ENCODE results near the gene COL4A2. TPM values are rescaled to one million over a fixed set of nuclear protein-coding genes. Genes with fewer than 3 reads are reported as not detected.

COL4A2 gene
- total RNA-seq = not detected
- total RNA-seq (2013) = 0.18 TPM

GRCh38 chr13:110306960-110307766, at the start of gene COL4A2, which contains the start of gene COL4A1:
COL4A2 (plus strand) TSS chr13:110307284; CDS start chr13:110307904, 620 bp downstream.
COL4A1 (minus strand) TSS chr13:110307157; CDS start chr13:110307027, 130 bp downstream.
- 5% methylated on average over 96 of the region's 96 CpGs for WGBS (ENCODE audit: insufficient coverage)
- H3K4me3 Mint-ChIP-seq = no peak within 1 kb of the TSS

DNA sequence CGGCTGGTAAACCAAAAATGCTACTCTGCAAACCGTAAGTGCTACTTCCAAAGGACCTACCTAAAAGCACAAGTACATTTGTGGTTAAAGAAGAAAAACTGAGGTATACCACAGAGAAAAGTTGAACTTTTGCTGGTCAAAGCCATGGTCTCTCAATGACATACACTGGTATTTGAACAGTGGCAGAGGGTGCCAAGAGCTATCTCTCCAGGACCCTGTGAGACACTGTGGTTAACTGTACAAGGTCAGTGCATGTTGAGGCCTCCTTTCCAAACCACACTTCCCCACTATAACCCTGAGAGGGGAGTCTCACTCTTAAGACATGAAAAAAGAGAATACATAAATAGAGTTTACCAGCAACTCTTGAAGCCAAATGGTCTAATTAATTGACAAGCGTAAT, 49.7 kb upstream of the COL4A2 start:
- TF ChIP-seq, protein P1, sequence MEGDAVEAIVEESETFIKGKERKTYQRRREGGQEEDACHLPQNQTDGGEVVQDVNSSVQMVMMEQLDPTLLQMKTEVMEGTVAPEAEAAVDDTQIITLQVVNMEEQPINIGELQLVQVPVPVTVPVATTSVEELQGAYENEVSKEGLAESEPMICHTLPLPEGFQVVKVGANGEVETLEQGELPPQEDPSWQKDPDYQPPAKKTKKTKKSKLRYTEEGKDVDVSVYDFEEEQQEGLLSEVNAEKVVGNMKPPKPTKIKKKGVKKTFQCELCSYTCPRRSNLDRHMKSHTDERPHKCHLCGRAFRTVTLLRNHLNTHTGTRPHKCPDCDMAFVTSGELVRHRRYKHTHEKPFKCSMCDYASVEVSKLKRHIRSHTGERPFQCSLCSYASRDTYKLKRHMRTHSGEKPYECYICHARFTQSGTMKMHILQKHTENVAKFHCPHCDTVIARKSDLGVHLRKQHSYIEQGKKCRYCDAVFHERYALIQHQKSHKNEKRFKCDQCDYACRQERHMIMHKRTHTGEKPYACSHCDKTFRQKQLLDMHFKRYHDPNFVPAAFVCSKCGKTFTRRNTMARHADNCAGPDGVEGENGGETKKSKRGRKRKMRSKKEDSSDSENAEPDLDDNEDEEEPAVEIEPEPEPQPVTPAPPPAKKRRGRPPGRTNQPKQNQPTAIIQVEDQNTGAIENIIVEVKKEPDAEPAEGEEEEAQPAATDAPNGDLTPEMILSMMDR (IDR thresholded peaks at IDR 0.05) = no peak
- ATAC-seq = no peak
- H3K9me3 Mint-ChIP-seq = no peaks in the 10 kb centered on the region
- no peaks in the 10 kb centered on the region for H3K36me3 Mint-ChIP-seq
- no CpG with 5 or more reads among the region's 3 CpGs for WGBS (ENCODE audit: insufficient coverage)
- H3K4me3 ChIP-seq (ENCODE audit: low read length) = no peak overlapping the region
- no peak overlapping the region for H3K4me3 Mint-ChIP-seq
- DNase-seq = no peak
- H3K27me3 Mint-ChIP-seq (ENCODE audit: low read depth in 2 of 2) = peaks cover 9 to 29% of the 10 kb centered on the region in 2 donors
- peaks cover 5% of the 10 kb centered on the region for H3K9me3 ChIP-seq (ENCODE audit: control insufficient read depth, insufficient read depth, low read length)
- H3K4me1 Mint-ChIP-seq = peaks cover 0 to 6% of the 10 kb centered on the region in 2 donors
- no peaks in the 10 kb centered on the region for H3K36me3 ChIP-seq (ENCODE audit: control insufficient read depth, insufficient read depth, low read length)
- no peaks in the 10 kb centered on the region for H3K4me1 ChIP-seq (ENCODE audit: control insufficient read depth, insufficient read depth, low read length)
- no peak overlapping the region for H3K27ac ChIP-seq (ENCODE audit: low read length)
- intact Hi-C loops (cut with micrococcal nuclease) = no loop called here
- H3K27me3 ChIP-seq (ENCODE audit: control insufficient read depth, insufficient read depth, low read length) = no peaks in the 10 kb centered on the region
- H3K27ac Mint-ChIP-seq = no peak overlapping the region

More at GRCh38 chr13:110306960-110307766, at the start of gene COL4A2, which contains the start of gene COL4A1:
- H3K36me3 Mint-ChIP-seq = peaks cover 7% of the 10 kb centered on the region
- H3K36me3 ChIP-seq (ENCODE audit: control insufficient read depth, insufficient read depth, low read length) = no peaks in the 10 kb centered on the region
- ATAC-seq = no peak
- no peaks in the 10 kb centered on the region for H3K4me1 ChIP-seq (ENCODE audit: control insufficient read depth, insufficient read depth, low read length)
- peaks cover 42 to 74% of the 10 kb centered on the region in 2 donors for H3K27me3 Mint-ChIP-seq (ENCODE audit: low read depth in 2 of 2)
- TF ChIP-seq, protein P1 (IDR thresholded peaks at IDR 0.05) = no peak
- no peak for DNase-seq
- H3K4me1 Mint-ChIP-seq = no peaks in the 10 kb centered on the region
- H3K9me3 Mint-ChIP-seq = no peaks in the 10 kb centered on the region
- H3K27me3 ChIP-seq (ENCODE audit: control insufficient read depth, insufficient read depth, low read length) = peaks cover 16% of the 10 kb centered on the region
- no peaks in the 10 kb centered on the region for H3K9me3 ChIP-seq (ENCODE audit: control insufficient read depth, insufficient read depth, low read length)
- intact Hi-C loops (cut with micrococcal nuclease) = no loop called here
- H3K4me3 ChIP-seq (ENCODE audit: low read length) = no peak within 1 kb of the TSS
- H3K27ac Mint-ChIP-seq = no peak within 1 kb of the TSS
- no peak within 1 kb of the TSS for H3K27ac ChIP-seq (ENCODE audit: low read length)

DNA sequence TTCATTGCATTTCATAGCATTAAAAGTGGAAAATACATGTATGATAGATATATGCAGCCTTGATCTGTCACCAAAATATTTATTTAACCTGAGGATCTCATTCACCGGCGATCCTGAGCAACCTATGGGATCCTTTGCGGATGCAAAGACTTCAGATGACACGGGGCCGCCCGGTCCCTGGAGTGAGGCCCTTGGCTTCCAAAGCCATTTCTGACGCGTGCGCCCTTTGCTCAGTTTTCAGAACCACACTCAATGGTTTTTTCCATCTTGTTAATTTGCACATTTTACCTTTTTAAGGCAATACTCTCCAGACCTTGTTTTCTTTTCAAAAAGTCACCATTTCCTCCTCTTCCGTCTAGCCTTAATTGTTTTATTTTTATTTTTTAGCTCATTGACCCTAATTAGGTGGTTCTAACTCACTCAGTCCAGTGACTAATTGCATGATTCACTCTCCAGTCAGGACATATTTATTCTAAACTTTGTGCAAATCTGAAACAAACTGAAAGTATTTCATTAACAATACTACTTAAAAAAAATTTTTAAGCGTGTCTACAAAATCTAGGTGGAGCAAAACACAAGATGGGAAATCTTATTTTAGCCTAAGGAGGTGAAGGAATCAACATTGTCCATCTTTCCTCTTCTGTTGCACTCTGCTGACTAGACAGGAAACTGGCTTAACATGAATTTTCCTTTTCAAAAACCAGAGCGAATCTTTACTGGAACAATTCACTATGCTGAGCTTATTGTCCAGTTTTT, 48.0 kb upstream of the COL4A2 start:
- peaks cover 0 to 6% of the 10 kb centered on the region in 2 donors for H3K4me1 Mint-ChIP-seq
- H3K27ac Mint-ChIP-seq = no peak overlapping the region
- TF ChIP-seq, protein P1 (IDR thresholded peaks at IDR 0.05) = no peak

More for the DNA sequence above, 48.0 kb upstream of the COL4A2 start:
- Histone ChIP-seq H3K36me3 (ENCODE audit: control insufficient read depth, insufficient read depth, low read length) (no peaks in the 10 kb centered on the region), H3K4me3 (ENCODE audit: low read length) (no peak overlapping the region), H3K9me3 (ENCODE audit: control insufficient read depth, insufficient read depth, low read length) (peaks cover 5% of the 10 kb centered on the region), H3K27me3 (ENCODE audit: control insufficient read depth, insufficient read depth, low read length) (no peaks in the 10 kb centered on the region), H3K4me1 (ENCODE audit: control insufficient read depth, insufficient read depth, low read length) (no peaks in the 10 kb centered on the region), H3K27ac (ENCODE audit: low read length) (no peak overlapping the region)
- Mint-ChIP-seq H3K9me3 (no peaks in the 10 kb centered on the region), H3K36me3 (no peaks in the 10 kb centered on the region), H3K27me3 (ENCODE audit: low read depth in 2 of 2) (peaks cover 13 to 33% of the 10 kb centered on the region in 2 donors), H3K4me3 (no peak overlapping the region)
- 85% methylated on average over 11 of the region's 12 CpGs for WGBS (ENCODE audit: insufficient coverage)
- intact Hi-C loops (cut with micrococcal nuclease) = no loop called here
- DNase-seq (no peak), ATAC-seq (no peak)

Data from natural killer cell (primary cell).